Neutrophil (primary cell): ENCODE measurements around the gene ENOX1.

Experiments
- H3K27ac ChIP-seq: fragments of 200-600 bp; sonication (generic); 2 replicates; pipeline ENCODE4 v1.5.1; 2016; ENCODE audit warnings: mild to moderate bottlenecking, moderate library complexity
- H3K27me3 ChIP-seq: fragments of 200-600 bp; sonication (generic); 2 replicates; pipeline ENCODE4 v1.6.0; 2016; ENCODE audit warnings: mild to moderate bottlenecking
- H3K36me3 ChIP-seq: fragments of 200-600 bp; sonication (generic); 2 replicates; pipeline ENCODE4 v1.5.1; 2017
- H3K4me1 ChIP-seq, 2 experiments: fragments of 200-600 bp in 1 of 2; sonication (generic) in 1 of 2; 1 replicate in 1 of 2; 2 replicates in 1 of 2; pipeline versions ENCODE4 v1.5.1 to v1.6.1; 2013 to 2016; ENCODE audit warnings: low read depth in 1 of 2, low read length in 1 of 2, mild to moderate bottlenecking in 1 of 2, moderate library complexity in 1 of 2; ENCODE audit not compliant: control insufficient read depth in 1 of 2, insufficient read depth in 1 of 2
- H3K4me3 ChIP-seq, 2 experiments: fragments of 200-600 bp in 1 of 2; sonication (generic) in 1 of 2; 1 replicate in 1 of 2; 2 replicates in 1 of 2; pipeline ENCODE4 v1.5.1; 2013 to 2016; ENCODE audit warnings: low read depth in 1 of 2, low read length in 1 of 2, mild to moderate bottlenecking in 1 of 2, moderate library complexity in 1 of 2
- H3K9me3 ChIP-seq: fragments of 200-600 bp; sonication (generic); 2 replicates; pipeline ENCODE4 v1.5.1; 2016
- TF ChIP-seq, protein P1 (sequence below): fragments of 200-600 bp; sonication (generic); IDR thresholded peaks from 2 replicates; pipeline ENCODE4 v1.5.1; 2016; ENCODE audit warnings: antibody characterized with exemption

The ENOX1 gene

DNA sequence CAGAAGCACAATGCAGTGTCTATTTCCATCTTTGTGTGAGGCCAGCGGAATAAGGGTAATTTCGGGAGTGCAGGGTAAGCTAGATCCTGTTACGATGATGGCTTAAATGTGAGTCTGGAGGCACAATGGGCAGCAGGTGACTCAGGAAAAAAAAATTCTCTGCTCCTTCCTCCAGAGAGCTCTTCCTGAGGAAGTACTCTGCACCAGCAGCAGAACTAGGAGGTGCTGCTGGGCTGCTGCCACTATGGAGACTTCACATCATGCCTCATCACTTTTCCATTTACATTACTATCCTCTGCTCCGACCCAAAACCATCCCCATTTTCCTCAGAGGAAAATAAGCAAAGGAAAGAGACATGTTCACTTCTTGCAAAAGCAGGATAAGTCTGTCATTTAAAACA is 481.4 kb downstream of the ENOX1 start:
- Histone ChIP-seq H3K36me3 (no peaks in the 10 kb centered on the region), H3K27me3 (no peaks in the 10 kb centered on the region), H3K9me3 (no peaks in the 10 kb centered on the region), H3K27ac (no peak overlapping the region), H3K4me1 (peaks cover 0 to 3% of the 10 kb centered on the region in 2 experiments), H3K4me3 (no peak overlapping the region)
- TF ChIP-seq, protein P1, sequence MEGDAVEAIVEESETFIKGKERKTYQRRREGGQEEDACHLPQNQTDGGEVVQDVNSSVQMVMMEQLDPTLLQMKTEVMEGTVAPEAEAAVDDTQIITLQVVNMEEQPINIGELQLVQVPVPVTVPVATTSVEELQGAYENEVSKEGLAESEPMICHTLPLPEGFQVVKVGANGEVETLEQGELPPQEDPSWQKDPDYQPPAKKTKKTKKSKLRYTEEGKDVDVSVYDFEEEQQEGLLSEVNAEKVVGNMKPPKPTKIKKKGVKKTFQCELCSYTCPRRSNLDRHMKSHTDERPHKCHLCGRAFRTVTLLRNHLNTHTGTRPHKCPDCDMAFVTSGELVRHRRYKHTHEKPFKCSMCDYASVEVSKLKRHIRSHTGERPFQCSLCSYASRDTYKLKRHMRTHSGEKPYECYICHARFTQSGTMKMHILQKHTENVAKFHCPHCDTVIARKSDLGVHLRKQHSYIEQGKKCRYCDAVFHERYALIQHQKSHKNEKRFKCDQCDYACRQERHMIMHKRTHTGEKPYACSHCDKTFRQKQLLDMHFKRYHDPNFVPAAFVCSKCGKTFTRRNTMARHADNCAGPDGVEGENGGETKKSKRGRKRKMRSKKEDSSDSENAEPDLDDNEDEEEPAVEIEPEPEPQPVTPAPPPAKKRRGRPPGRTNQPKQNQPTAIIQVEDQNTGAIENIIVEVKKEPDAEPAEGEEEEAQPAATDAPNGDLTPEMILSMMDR: no peak

DNA sequence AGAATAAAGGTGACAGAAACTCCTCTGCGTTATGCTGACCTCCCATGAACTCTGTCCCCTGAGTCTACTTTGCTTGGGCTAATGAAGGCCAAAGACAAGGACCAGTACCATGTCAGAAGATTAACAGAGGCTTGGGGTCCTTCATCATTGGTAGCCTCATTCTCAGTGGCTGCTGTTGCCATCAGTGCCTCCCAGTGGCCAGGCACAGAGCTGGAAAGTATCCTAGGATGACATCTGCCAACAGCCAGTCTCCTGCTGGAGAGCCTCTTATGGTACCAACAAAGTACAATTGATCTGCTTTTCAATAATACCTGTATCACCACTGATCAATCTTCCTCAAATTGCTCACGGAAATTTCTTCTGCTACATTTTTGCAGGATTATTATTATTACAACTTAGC is 481.8 kb downstream of the ENOX1 start:
- TF ChIP-seq, protein P1: no peak
- Histone ChIP-seq H3K4me3 (no peak overlapping the region), H3K36me3 (no peaks in the 10 kb centered on the region), H3K9me3 (no peaks in the 10 kb centered on the region), H3K27me3 (peaks cover 3% of the 10 kb centered on the region), H3K27ac (no peak overlapping the region), H3K4me1 (peaks cover 0 to 3% of the 10 kb centered on the region in 2 experiments)

DNA sequence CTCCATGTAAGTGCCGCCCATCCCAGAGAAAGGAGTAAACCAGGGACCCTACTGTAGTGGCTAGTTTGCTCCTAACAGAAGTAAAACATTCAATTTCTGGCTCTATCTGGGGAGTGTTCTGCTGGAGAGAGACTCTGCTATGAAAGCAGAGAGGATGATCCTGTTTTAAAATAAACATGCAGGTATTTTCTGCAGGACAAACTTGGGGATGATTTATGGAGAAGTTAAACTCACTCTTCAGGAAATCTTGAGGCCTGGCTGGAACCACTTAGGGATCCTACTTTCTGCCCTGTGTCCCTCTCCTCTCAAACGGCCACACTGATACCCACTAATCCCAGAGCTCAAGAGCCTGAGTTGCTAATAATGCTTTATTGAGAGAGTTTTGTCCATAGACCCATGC is 482.3 kb downstream of the ENOX1 start:
- Histone ChIP-seq H3K9me3 (no peaks in the 10 kb centered on the region), H3K27me3 (peaks cover 8% of the 10 kb centered on the region), H3K4me1 (peaks cover 0 to 3% of the 10 kb centered on the region in 2 experiments), H3K4me3 (no peak overlapping the region), H3K27ac (no peak overlapping the region), H3K36me3 (no peaks in the 10 kb centered on the region)
- TF ChIP-seq, protein P1: no peak

DNA sequence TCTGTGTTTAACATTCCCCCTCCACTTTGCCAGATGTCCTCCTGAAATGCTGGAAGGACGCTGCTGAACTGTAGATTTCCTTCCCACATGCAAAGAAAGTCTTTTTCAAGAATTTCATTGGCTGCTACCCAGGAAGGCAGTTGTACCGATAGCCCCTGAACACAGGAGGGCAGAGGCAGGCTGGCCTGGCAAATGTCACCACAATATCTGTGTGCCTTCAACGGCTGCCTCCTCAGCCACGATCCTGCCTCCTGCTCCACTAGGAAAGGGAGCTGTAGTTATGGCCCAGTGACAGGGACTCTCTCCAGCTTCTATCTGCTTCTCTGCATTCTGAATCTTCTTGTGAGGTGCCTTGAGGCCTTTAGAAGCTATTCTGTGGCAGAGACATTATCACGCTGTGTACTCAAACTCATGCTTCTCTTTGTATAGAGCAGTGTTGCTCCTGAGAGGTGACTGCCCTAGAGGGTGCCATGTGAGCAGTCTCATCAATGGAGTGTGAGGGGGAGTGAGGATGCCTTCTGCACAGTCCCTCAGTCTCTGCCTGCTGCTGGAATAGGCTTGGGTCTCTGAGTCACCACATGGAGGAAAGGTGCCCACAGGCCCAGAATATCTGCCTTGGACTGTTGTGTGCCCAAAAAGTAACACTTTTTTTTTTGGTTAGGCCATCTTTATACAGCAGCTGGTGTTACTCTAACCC is 483.6 kb downstream of the ENOX1 start:
- Histone ChIP-seq H3K4me1 (peaks cover 0 to 3% of the 10 kb centered on the region in 2 experiments), H3K9me3 (no peaks in the 10 kb centered on the region), H3K27ac (no peak overlapping the region), H3K27me3 (peaks cover 10% of the 10 kb centered on the region), H3K36me3 (no peaks in the 10 kb centered on the region), H3K4me3 (no peak overlapping the region)
- TF ChIP-seq, protein P1: no peak

DNA sequence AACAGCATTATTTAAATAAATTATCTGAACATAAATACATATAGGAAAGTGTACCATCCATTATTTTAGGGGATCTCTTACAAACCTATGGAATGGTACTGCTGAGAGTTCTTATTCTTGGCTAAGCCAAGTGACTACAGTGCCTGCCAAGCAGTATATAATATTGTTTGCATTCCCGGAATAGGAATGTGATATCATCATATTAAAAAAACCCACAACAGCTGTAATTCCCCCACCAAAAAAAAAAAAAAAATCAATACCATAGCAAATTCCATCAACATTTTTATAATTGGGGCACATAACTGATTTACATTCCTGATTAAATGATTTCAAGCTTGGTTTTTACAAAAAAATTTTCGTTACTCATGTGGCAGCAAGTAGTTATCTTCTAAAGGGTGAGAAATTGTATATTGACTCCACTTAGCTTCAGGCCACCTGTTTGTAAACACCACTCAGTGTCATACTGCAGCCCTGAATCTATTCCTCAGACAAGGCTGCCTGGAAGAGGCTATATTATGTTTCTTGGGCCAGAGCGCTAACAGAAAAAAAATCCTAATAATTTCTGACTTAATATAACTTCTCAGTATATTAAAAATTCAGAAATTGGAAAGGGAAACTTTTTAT is 485.3 kb downstream of the ENOX1 start:
- H3K27ac ChIP-seq: no peak overlapping the region
- no peaks in the 10 kb centered on the region for H3K36me3 ChIP-seq
- H3K27me3 ChIP-seq: peaks cover 10% of the 10 kb centered on the region
- TF ChIP-seq, protein P1: no peak
- H3K9me3 ChIP-seq: no peaks in the 10 kb centered on the region
- no peak overlapping the region for H3K4me3 ChIP-seq
- H3K4me1 ChIP-seq: no peaks in the 10 kb centered on the region
